Measurements from ENCODE around the gene RPN2. TPM values are rescaled to one million over a fixed set of nuclear protein-coding genes. Genes with fewer than 3 reads are reported as not detected.

RPN2 gene
- total and polyA plus RNA-seq, 9 donors = 135 to 247 (median 174) TPM

- Histone ChIP-seq H3K9me3 (replicated peaks; ENCODE audit: control insufficient read depth, low read depth, low read length) (no peaks in the 10 kb centered on the region), H3K27me3 (ENCODE audit: control insufficient read depth, insufficient read depth, low read length) (no peaks in the 10 kb centered on the region), H3K4me3 (ENCODE audit: low read length) (no peak overlapping the region), H3K27ac (ENCODE audit: low read length) (no peak overlapping the region), H3K4me1 (ENCODE audit: control insufficient read depth, insufficient read depth, low read length) (peaks cover 8% of the 10 kb centered on the region), H3K36me3 (ENCODE audit: control insufficient read depth, insufficient read depth, low read length) (no peaks in the 10 kb centered on the region)
- WGBS (ENCODE audit: insufficient coverage) = 87% methylated on average over 8 of the region's 12 CpGs
- no peak for DNase-seq
Measured at GRCh38 chr20:37285664-37286374, 106.7 kb downstream of the RPN2 start.

- H3K4me3 ChIP-seq (ENCODE audit: low read length) = no peak overlapping the region
- no peak for DNase-seq
- no peak overlapping the region for H3K27ac ChIP-seq (ENCODE audit: low read length)
- peaks cover 8% of the 10 kb centered on the region for H3K4me1 ChIP-seq (ENCODE audit: control insufficient read depth, insufficient read depth, low read length)
- H3K36me3 ChIP-seq (ENCODE audit: control insufficient read depth, insufficient read depth, low read length) = peaks cover 6% of the 10 kb centered on the region
- peaks cover 4% of the 10 kb centered on the region for H3K9me3 ChIP-seq (replicated peaks; ENCODE audit: control insufficient read depth, low read depth, low read length)
- H3K27me3 ChIP-seq (ENCODE audit: control insufficient read depth, insufficient read depth, low read length) = no peaks in the 10 kb centered on the region
- 78% methylated on average over 3 of the region's 4 CpGs for WGBS (ENCODE audit: insufficient coverage)
Measured at GRCh38 chr20:37288091-37288490, 109.0 kb downstream of the RPN2 start.

GRCh38 chr20:37290158-37290810, 111.2 kb downstream of the RPN2 start:
- WGBS (ENCODE audit: insufficient coverage) = 80% methylated on average over 7 of the region's 21 CpGs
- Histone ChIP-seq H3K36me3 (ENCODE audit: control insufficient read depth, insufficient read depth, low read length) (peaks cover 13% of the 10 kb centered on the region), H3K4me3 (ENCODE audit: low read length) (peak overlapping the region; percentile 99), H3K27me3 (ENCODE audit: control insufficient read depth, insufficient read depth, low read length) (no peaks in the 10 kb centered on the region), H3K9me3 (replicated peaks; ENCODE audit: control insufficient read depth, low read depth, low read length) (peaks cover 7% of the 10 kb centered on the region), H3K4me1 (ENCODE audit: control insufficient read depth, insufficient read depth, low read length) (peaks cover 8% of the 10 kb centered on the region), H3K27ac (ENCODE audit: low read length) (peak overlapping the region; percentile 88)
- DNase-seq = no peak

Other genes starting within 250 kb of the RPN2 start
- 22.1 TPM for gene SAMHD1, start 227.6 kb upstream of the RPN2 start, total RNA-seq
- 10 to 100 TPM; 22.2 to 39.9 (median 26.9) TPM for gene SAMHD1, start 227.6 kb upstream of the RPN2 start, polyA plus RNA-seq (ENCODE audit: insufficient read depth in 1 of 8, insufficient read length in 8 of 8, low replicate concordance in 1 of 8)
- 10.8 TPM for gene RBL1, start 83.3 kb upstream of the RPN2 start, total RNA-seq
- 10 to 100 TPM in 1 of 8 donors, 1 to 10 TPM in 7; 4.9 to 10.2 (median 7.5) TPM for gene RBL1, start 83.3 kb upstream of the RPN2 start, polyA plus RNA-seq (ENCODE audit: insufficient read depth in 1 of 8, insufficient read length in 8 of 8, low replicate concordance in 1 of 8)
- 4.5 TPM for gene MROH8, start 218 bp downstream of the RPN2 start, total RNA-seq
- gene MROH8, start 218 bp downstream of the RPN2 start, polyA plus RNA-seq (ENCODE audit: insufficient read depth in 1 of 8, insufficient read length in 8 of 8, low replicate concordance in 1 of 8) = 1 to 10 TPM; 3.7 to 5.7 (median 4.7) TPM
- not detected for gene GHRH, start 82.5 kb downstream of the RPN2 start, total RNA-seq
- not detected for gene GHRH, start 82.5 kb downstream of the RPN2 start, polyA plus RNA-seq (ENCODE audit: insufficient read depth in 1 of 8, insufficient read length in 8 of 8, low replicate concordance in 1 of 8)
- gene MANBAL, start 110.3 kb downstream of the RPN2 start, total RNA-seq = 11.6 TPM
- gene MANBAL, start 110.3 kb downstream of the RPN2 start, polyA plus RNA-seq (ENCODE audit: insufficient read depth in 1 of 8, insufficient read length in 8 of 8, low replicate concordance in 1 of 8) = 10 to 100 TPM; 33.3 to 47.7 (median 39.5) TPM
- 8.6 TPM for gene SRC, start 166.8 kb downstream of the RPN2 start, total RNA-seq
- 10 to 100 TPM; 12.2 to 25.4 (median 16.9) TPM for gene SRC, start 166.8 kb downstream of the RPN2 start, polyA plus RNA-seq (ENCODE audit: insufficient read depth in 1 of 8, insufficient read length in 8 of 8, low replicate concordance in 1 of 8)